ENCODE results near the gene ANKRD7.

DNA sequence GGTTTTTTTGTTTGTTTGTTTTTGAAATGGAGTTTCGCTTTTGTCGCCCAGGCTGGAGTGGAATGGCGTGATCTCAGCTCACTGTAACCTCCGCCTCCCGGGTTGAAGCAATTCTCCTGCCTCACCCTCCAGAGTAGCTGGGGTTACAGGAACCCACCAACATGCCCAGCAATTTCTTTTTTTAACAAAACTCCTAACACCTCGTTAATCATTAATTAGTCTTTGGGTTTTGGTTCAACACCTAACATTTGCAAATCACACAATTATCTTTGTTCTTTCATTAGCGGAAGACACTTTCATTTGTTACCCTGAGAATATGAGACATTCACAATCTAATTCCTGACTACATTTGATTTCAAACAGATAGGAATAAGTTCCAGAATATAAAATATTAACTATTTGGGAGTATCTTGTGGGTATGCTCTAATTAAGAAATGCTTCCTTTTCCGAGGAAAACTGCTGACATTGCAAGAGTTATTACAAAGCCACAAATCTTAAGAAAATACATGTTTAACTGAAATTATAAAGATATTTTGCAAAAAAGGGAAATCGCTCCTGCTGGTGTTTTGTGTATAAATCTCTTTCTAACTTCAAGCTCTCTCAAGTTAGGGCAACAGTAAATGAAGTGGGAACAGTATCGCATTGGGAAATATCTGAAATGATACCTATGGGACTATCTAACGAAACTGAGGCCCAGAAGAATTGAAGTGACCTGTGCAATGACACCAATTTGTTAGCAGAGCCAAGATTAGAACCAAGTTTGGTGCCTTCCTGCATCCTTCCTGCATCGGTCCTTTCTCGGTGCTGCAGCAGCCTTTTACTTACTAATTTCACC, 41.7 kb upstream of the ANKRD7 start:
- TF ChIP-seq, protein P1, sequence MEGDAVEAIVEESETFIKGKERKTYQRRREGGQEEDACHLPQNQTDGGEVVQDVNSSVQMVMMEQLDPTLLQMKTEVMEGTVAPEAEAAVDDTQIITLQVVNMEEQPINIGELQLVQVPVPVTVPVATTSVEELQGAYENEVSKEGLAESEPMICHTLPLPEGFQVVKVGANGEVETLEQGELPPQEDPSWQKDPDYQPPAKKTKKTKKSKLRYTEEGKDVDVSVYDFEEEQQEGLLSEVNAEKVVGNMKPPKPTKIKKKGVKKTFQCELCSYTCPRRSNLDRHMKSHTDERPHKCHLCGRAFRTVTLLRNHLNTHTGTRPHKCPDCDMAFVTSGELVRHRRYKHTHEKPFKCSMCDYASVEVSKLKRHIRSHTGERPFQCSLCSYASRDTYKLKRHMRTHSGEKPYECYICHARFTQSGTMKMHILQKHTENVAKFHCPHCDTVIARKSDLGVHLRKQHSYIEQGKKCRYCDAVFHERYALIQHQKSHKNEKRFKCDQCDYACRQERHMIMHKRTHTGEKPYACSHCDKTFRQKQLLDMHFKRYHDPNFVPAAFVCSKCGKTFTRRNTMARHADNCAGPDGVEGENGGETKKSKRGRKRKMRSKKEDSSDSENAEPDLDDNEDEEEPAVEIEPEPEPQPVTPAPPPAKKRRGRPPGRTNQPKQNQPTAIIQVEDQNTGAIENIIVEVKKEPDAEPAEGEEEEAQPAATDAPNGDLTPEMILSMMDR (IDR thresholded peaks at IDR 0.05) = no peak
- TF ChIP-seq POLR2A (IDR thresholded peaks at IDR 0.05) = no peak
